DND-41 (cell line): ENCODE data around the gene MSANTD1.

Experiments
- CTCF ChIP-seq: IDR thresholded peaks from 2 replicates; pipeline ENCODE4 v1.5.1; 2012; ENCODE audit warnings: borderline replicate concordance, low read length, moderate library complexity, mild to moderate bottlenecking; ENCODE audit not compliant: poor library complexity, severe bottlenecking; ENCODE audit errors: extremely low read depth
- EZH2 ChIP-seq: IDR thresholded peaks from 3 replicates; pipeline ENCODE4 v1.6.1; 2012; ENCODE audit warnings: borderline replicate concordance, low read depth, mild to moderate bottlenecking, moderate library complexity, low read length, inconsistent platforms; ENCODE audit not compliant: severe bottlenecking

DNA sequence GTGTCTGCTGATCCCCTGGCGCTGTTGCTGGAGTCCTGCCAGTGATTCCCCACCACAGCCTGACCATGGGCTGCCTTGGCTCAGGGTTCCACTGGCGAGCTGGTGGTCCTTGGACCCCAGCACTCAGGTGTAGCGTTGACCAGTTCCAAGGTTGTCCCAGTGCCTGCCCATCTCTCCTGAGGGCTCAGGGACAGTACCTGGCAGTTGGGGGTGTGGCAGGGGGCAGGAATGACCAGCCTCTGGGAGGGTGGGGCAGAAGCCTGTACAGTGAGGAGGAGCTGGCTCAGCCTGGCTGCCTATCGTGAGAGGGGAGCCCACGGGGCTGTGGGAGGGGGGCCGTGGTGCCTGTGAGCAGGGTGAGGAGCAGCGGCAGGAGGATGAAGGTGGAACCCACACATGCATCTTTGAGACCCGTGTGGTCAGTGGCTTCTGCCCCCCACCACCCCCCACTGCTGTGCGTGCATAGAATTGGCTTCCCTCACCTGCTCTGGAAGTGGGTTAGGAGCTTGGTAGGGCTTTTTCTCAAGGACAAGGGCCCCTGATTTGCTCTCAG lies 12.6 kb upstream of the MSANTD1 start:
- no peak for TF ChIP-seq CTCF
- TF ChIP-seq EZH2 = no peak
